Measurements from ENCODE around the gene CEMIP. TPM values are rescaled to one million over a fixed set of nuclear protein-coding genes. Genes with fewer than 3 reads are reported as not detected.

Gene CEMIP
- polyA plus RNA-seq, 1 donor (not counting 4 experiments of a cell fraction or from before 2014, with no cell fraction given), result 2.3 TPM

DNA sequence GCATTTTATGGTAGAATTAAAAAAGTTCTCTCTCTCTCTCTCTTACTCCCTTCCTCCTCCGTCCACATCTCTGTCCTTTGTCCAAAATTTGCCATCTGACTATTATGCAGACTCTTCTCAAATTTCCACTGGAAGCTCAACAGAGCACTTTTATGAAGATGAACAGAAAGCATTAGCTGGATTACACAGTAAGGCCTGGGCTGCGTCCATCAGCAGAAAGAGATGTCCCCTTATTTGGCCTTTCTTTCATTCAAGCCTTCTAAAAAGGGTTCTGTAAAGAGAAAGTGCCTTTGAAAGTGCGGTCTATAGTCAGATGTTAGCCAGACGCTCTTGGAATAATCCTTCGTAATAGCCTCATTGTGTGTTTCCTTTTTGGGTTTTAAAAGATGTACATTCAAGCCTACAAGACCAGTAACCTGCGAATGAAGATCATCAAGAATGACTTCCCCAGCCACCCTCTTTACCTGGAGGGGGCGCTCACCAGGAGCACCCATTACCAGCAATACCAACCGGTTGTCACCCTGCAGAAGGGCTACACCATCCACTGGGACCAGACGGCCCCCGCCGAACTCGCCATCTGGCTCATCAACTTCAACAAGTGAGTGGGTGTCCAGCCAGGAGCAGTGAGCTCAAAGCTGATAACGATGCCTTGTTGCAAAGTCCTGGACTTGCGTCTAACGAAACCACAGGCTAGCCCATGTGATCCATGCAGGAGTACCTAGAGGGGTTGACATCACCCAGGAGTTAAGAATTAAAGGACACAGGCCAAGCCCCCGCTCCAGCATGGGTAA is 157.3 kb downstream of the CEMIP start:
- Histone ChIP-seq H3K9me1 (ENCODE audit: control insufficient read depth, extremely low read depth, insufficient read depth, low read length) (no peaks in the 10 kb centered on the region), H3K27ac (ENCODE audit: control insufficient read depth, insufficient read depth, low read length) (no peak overlapping the region), H3K4me2 (ENCODE audit: control insufficient read depth, extremely low read depth, insufficient read depth, low read depth, low read length) (no peak overlapping the region), H3K9me3 (ENCODE audit: control insufficient read depth, low read depth, low read length) (no peaks in the 10 kb centered on the region), H2AFZ (ENCODE audit: control insufficient read depth, low read length) (no peak overlapping the region), H3K4me1 (ENCODE audit: control insufficient read depth, extremely low read depth, insufficient read depth, low read length) (peaks cover 4% of the 10 kb centered on the region), H3K27me3 (ENCODE audit: control insufficient read depth, extremely low read depth, insufficient read depth, low read length) (no peaks in the 10 kb centered on the region), H3K4me3 (ENCODE audit: control insufficient read depth in 2 of 3, extremely low read depth in 1 of 3, insufficient read depth in 2 of 3, low read depth in 1 of 3, low read length in 3 of 3) (no peak overlapping the region), H4K20me1 (ENCODE audit: control insufficient read depth, extremely low read depth, insufficient read depth, low read length) (no peaks in the 10 kb centered on the region), H3K9ac (ENCODE audit: control insufficient read depth, extremely low read depth, insufficient read depth, low read length) (no peak overlapping the region), H3K36me3 (ENCODE audit: control insufficient read depth in 2 of 2, extremely low read depth in 1 of 2, insufficient read depth in 2 of 2, low read length in 2 of 2) (peaks cover 0 to 1% of the 10 kb centered on the region in 2 experiments), H3K79me2 (ENCODE audit: control insufficient read depth, insufficient read depth, low read length) (no peaks in the 10 kb centered on the region)
- FAIRE-seq (no peak), DNase-seq (ENCODE audit: low read depth, low spot score) (no peak)
- dilution Hi-C loops (cut with MboI; ENCODE audit: extremely low pct_ligation_motif_present, low sequenced_read_pairs), result no loop called here
- no peak for TF ChIP-seq EZH2 (IDR thresholded peaks at IDR 0.05; ENCODE audit: low read length)
- TF ChIP-seq, protein P1, sequence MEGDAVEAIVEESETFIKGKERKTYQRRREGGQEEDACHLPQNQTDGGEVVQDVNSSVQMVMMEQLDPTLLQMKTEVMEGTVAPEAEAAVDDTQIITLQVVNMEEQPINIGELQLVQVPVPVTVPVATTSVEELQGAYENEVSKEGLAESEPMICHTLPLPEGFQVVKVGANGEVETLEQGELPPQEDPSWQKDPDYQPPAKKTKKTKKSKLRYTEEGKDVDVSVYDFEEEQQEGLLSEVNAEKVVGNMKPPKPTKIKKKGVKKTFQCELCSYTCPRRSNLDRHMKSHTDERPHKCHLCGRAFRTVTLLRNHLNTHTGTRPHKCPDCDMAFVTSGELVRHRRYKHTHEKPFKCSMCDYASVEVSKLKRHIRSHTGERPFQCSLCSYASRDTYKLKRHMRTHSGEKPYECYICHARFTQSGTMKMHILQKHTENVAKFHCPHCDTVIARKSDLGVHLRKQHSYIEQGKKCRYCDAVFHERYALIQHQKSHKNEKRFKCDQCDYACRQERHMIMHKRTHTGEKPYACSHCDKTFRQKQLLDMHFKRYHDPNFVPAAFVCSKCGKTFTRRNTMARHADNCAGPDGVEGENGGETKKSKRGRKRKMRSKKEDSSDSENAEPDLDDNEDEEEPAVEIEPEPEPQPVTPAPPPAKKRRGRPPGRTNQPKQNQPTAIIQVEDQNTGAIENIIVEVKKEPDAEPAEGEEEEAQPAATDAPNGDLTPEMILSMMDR (optimal IDR thresholded peaks at IDR 0.05 in 1 of 3, IDR thresholded peaks at IDR 0.05 in 1 of 3, conservative IDR thresholded peaks at IDR 0.05 in 1 of 3; ENCODE audit: extremely low read depth in 1 of 3, insufficient read depth in 2 of 3, low read length in 3 of 3), result no peak

DNA sequence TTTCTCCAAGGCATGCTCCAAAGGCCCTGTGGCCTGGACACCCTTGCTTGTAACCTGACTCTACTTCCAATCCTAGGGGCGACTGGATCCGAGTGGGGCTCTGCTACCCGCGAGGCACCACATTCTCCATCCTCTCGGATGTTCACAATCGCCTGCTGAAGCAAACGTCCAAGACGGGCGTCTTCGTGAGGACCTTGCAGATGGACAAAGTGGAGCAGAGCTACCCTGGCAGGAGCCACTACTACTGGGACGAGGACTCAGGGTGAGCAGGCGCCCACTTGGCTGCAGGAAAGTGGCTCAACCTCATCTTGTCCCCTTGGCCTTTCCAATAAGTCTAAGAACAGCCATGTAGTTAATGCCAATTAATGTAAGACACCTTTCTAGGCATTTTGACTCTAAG is 158.5 kb downstream of the CEMIP start:
- H3K27ac ChIP-seq (ENCODE audit: control insufficient read depth, insufficient read depth, low read length), result no peak overlapping the region
- peaks cover 4% of the 10 kb centered on the region for H3K4me1 ChIP-seq (ENCODE audit: control insufficient read depth, extremely low read depth, insufficient read depth, low read length)
- DNase-seq (ENCODE audit: low read depth, low spot score) (no peak), FAIRE-seq (no peak)
- dilution Hi-C loops (cut with MboI; ENCODE audit: extremely low pct_ligation_motif_present, low sequenced_read_pairs), result no loop called here
- no peaks in the 10 kb centered on the region for H3K27me3 ChIP-seq (ENCODE audit: control insufficient read depth, extremely low read depth, insufficient read depth, low read length)
- H2AFZ ChIP-seq (ENCODE audit: control insufficient read depth, low read length), result no peak overlapping the region
- TF ChIP-seq, protein P1 (optimal IDR thresholded peaks at IDR 0.05 in 1 of 3, IDR thresholded peaks at IDR 0.05 in 1 of 3, conservative IDR thresholded peaks at IDR 0.05 in 1 of 3; ENCODE audit: extremely low read depth in 1 of 3, insufficient read depth in 2 of 3, low read length in 3 of 3), result no peak
- TF ChIP-seq EZH2 (IDR thresholded peaks at IDR 0.05; ENCODE audit: low read length), result no peak
- no peaks in the 10 kb centered on the region for H4K20me1 ChIP-seq (ENCODE audit: control insufficient read depth, extremely low read depth, insufficient read depth, low read length)
- peaks cover 0 to 1% of the 10 kb centered on the region in 2 experiments for H3K36me3 ChIP-seq (ENCODE audit: control insufficient read depth in 2 of 2, extremely low read depth in 1 of 2, insufficient read depth in 2 of 2, low read length in 2 of 2)
- H3K4me2 ChIP-seq (ENCODE audit: control insufficient read depth, extremely low read depth, insufficient read depth, low read depth, low read length), result no peak overlapping the region
- no peak overlapping the region for H3K9ac ChIP-seq (ENCODE audit: control insufficient read depth, extremely low read depth, insufficient read depth, low read length)
- H3K79me2 ChIP-seq (ENCODE audit: control insufficient read depth, insufficient read depth, low read length), result no peaks in the 10 kb centered on the region
- no peaks in the 10 kb centered on the region for H3K9me1 ChIP-seq (ENCODE audit: control insufficient read depth, extremely low read depth, insufficient read depth, low read length)
- H3K4me3 ChIP-seq (ENCODE audit: control insufficient read depth in 2 of 3, extremely low read depth in 1 of 3, insufficient read depth in 2 of 3, low read depth in 1 of 3, low read length in 3 of 3), result no peak overlapping the region
- H3K9me3 ChIP-seq (ENCODE audit: control insufficient read depth, low read depth, low read length), result no peaks in the 10 kb centered on the region

Measured in keratinocyte (primary cell).